Activated CD8-positive, alpha-beta memory T cell treated with anti-CD3 and anti-CD28 coated beads for 48 hours (primary cell): ENCODE data around the gene PPP2R2B.

Experiments
- DNase-seq, 3 experiments: peaks; one replicate each; pipeline ENCODE4 v3.0.0-alpha.2; 2020; ENCODE audit warnings: low read depth in 2 of 3, low spot score in 2 of 3

PPP2R2B gene

GRCh38 chr5:146878476-146879172 is at the start of gene PPP2R2B:
Gene PPP2R2B (minus strand): TSS chr5:146878757.
- peak in 2 of 3 experiments; percentile 13 to 23 for DNase-seq

GRCh38 chr5:146924132-146924531 is 45.6 kb upstream of the PPP2R2B start:
- DNase-seq: no peak

DNA sequence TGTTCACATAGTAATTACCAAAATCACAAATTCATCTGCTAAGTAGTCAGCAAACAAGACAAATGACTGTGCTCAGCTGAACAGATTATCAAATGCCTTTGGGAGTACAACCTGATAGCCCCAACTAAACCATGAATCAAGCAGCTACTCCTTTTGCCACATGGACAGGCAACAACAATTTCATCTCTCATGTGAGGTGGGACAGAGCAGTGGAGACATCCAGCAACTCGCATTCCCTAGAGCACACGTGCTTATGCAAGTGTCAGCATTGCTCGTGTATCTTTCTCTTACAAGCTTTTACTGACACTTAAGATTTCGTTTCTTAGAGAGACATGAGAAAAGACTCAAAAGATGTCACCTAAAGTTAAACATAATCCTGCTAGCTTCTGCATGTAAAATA is 42.7 kb upstream of the PPP2R2B start:
- DNase-seq: no peak

GRCh38 chr5:146920351-146920881 is 41.9 kb upstream of the PPP2R2B start:
- DNase-seq: no peak

- DNase-seq: no peak
Observed at GRCh38 chr5:146919304-146919703, 40.7 kb upstream of the PPP2R2B start.

- DNase-seq: no peak
Observed at GRCh38 chr5:146917931-146918330, 39.4 kb upstream of the PPP2R2B start.

DNA sequence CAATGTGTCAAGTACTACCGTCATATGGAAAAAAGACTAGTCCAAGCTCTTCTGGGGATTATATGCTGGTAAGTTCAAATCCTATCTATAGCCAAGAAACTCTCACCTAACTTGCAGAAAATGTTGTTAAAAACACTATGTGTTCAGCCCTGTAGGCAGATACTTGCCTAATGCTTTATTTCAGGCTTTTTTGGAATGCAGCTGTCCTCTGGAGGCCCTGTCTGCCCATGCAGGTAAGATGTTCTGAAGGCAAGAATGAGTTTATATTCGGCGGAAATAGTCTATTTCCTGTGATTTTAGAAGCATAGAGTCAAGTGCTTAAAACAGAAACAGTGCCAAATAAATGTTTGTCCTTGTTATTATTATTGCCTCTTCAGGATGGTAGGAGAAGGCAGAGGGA is 34.3 kb upstream of the PPP2R2B start:
- no peak for DNase-seq

DNA sequence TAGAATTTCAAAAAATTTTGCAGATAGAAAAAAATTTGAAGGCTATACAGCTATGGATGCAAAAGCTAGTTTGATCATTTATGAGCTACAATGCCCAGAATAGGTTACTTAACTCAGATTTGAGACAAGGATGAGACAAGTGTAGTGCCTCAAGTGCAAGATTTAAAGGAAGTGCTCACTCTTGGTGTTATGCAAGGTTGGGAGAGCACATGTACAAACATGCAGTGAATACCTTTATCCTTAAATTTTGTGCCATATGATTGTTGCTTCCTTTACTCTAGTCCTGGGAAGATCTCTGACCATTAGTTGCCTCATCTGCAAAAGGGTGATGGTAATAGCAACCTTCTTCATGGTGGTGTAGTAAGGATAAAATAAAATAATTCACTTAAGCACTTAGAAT is 31.7 kb upstream of the PPP2R2B start:
- no peak for DNase-seq

GRCh38 chr5:146909255-146910068 is 30.9 kb upstream of the PPP2R2B start:
- DNase-seq: no peak

DNA sequence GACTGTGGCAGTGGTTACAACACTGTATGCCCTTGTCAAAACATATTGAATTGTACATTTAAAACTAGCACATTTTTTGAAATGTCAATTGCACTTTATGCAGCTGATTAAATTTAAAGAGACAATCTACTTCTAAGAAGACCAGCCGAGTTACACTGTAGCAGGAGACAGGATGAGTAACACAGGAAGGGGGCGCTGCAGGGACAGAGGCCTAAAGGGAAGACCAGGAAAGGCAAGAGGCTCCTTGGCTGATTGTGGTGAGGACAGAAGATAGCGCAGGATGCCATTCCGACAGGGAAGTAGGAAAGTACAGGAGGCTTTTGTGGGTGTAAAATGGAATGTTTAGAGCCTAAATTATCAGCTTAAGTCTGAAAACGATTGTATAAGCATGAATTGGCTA is 28.2 kb upstream of the PPP2R2B start:
- no peak for DNase-seq

- DNase-seq: no peak
Observed at GRCh38 chr5:146904890-146905289, 26.3 kb upstream of the PPP2R2B start.

DNA sequence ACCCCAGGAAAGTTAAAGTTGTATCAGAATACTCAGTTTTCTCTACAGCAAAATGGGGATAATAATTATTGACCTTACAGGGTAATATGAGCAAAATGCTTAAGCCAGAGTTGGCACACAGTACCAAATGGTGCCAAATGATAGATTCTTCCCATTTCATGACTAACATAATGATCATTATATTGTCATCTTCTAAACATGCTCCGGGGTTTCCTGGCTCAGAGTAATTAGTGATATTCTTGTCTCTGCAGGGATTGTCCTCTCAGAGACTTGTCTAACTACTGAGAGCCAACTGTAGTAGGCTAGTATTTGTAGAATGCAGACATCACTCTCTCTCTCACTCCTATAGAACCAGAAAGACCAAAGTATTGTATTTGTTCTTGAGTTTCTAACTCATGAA is 25.2 kb upstream of the PPP2R2B start:
- DNase-seq: no peak

- no peak for DNase-seq
Observed at GRCh38 chr5:146902471-146902870, 23.9 kb upstream of the PPP2R2B start.

- no peak for DNase-seq
Observed at GRCh38 chr5:146897061-146897460, 18.5 kb upstream of the PPP2R2B start.

- DNase-seq: no peak
Observed at GRCh38 chr5:146894753-146895521, 16.4 kb upstream of the PPP2R2B start.

- DNase-seq: no peak
Observed at GRCh38 chr5:146893991-146894390, 15.4 kb upstream of the PPP2R2B start.

- no peak for DNase-seq
Observed at GRCh38 chr5:146892231-146892630, 13.7 kb upstream of the PPP2R2B start.

GRCh38 chr5:146891511-146891910 is 13.0 kb upstream of the PPP2R2B start:
- no peak for DNase-seq

- no peak for DNase-seq
Observed at GRCh38 chr5:146890731-146891440, 12.3 kb upstream of the PPP2R2B start.

GRCh38 chr5:146890066-146890465 is 11.5 kb upstream of the PPP2R2B start:
- DNase-seq: no peak

GRCh38 chr5:146889169-146889568 is 10.6 kb upstream of the PPP2R2B start:
- no peak for DNase-seq
